HepG2 (cell line): Measurements from ENCODE around the gene ADGRG4. TPM values are rescaled to one million over a fixed set of nuclear protein-coding genes. Genes with fewer than 3 reads are reported as not detected.

Experiments used
- FOXA3 ChIP-seq: IDR thresholded peaks from 2 replicates; pipeline ENCODE4 v1.6.1; 2016; ENCODE audit warnings: missing genetic modification reagents, missing compliant biosample characterization
- HNF4A ChIP-seq: sonication (generic); formaldehyde crosslinking; IDR thresholded peaks from 2 replicates; pipeline ENCODE4 v1.4.0; 2020; ENCODE audit warnings: missing genetic modification reagents
- MIER2 ChIP-seq: IDR thresholded peaks from 2 replicates; pipeline ENCODE4 v1.6.1; 2016; ENCODE audit warnings: missing biosample characterization, missing genetic modification reagents
- NR2F6 ChIP-seq, 2 experiments: IDR thresholded peaks; 2 replicates each; pipeline ENCODE4 v1.6.1; 2016; ENCODE audit warnings: antibody characterized with exemption in 1 of 2, mild to moderate bottlenecking in 1 of 2
- ONECUT2 ChIP-seq: sonication (generic); formaldehyde crosslinking; IDR thresholded peaks from 2 replicates; pipeline ENCODE4 v1.4.0; 2020; ENCODE audit warnings: missing genetic modification reagents
- ZBTB7B ChIP-seq: sonication (generic); formaldehyde crosslinking; IDR thresholded peaks from 2 replicates; pipeline ENCODE4 v1.4.0; 2020; ENCODE audit warnings: missing genetic modification reagents
- ZC3H13 ChIP-seq: sonication (generic); formaldehyde crosslinking; IDR thresholded peaks from 2 replicates; pipeline ENCODE4 v1.8.1; 2023; ENCODE audit warnings: mild to moderate bottlenecking, missing genetic modification reagents, moderate library complexity
- ZNF33A ChIP-seq: sonication (generic); formaldehyde crosslinking; IDR thresholded peaks from 2 replicates; pipeline ENCODE4 v1.5.1; 2020; ENCODE audit warnings: missing genetic modification reagents, mild to moderate bottlenecking, moderate library complexity, borderline replicate concordance
- polyA plus RNA-seq, 8 experiments: library from polyadenylated mRNA; depleted of rRNA in 3 of 8; stranded (reverse) in 7 of 8; unstranded in 1 of 8; fragments of >200 nt; fragmentation: Illumina TruSeq in 4 of 8; extraction: Trizol in 4 of 8; gene quantifications; 2 replicates each; pipeline versions ENCODE4 v1.2.1 to v1.2.3, GENCODE V29; 2011 to 2016; ENCODE audit warnings: low read depth in 4 of 8, missing spikeins in 1 of 8, mixed read lengths in 1 of 8; ENCODE audit not compliant: insufficient read depth in 1 of 8
- total RNA-seq, 5 experiments: library from RNA; depleted of rRNA; stranded (reverse); fragments of >200 nt; fragmentation: Illumina TruSeq; extraction: Trizol; gene quantifications; 2 replicates each; pipeline ENCODE4 v1.2.3, GENCODE V29; 2016; ENCODE audit warnings: low read depth in 1 of 5
- TF ChIP-seq, protein P1 (sequence below): sonication (generic); formaldehyde crosslinking; IDR thresholded peaks from 2 replicates; pipeline ENCODE4 v1.5.1; 2020; ENCODE audit warnings: missing genetic modification reagents, mild to moderate bottlenecking, borderline replicate concordance
- TF ChIP-seq, protein P2 (sequence below), 2 experiments: fragments of 450-650 bp in 1 of 2; sonication (generic) in 1 of 2; formaldehyde crosslinking in 1 of 2; IDR thresholded peaks; 2 replicates each; pipeline versions ENCODE4 v1.6.1 to v1.8.0; 2016 to 2022; ENCODE audit warnings: antibody characterized with exemption in 1 of 2, mild to moderate bottlenecking in 1 of 2, missing genetic modification reagents in 1 of 2
- TF ChIP-seq, protein P3 (sequence below): sonication (generic); formaldehyde crosslinking; IDR thresholded peaks from 2 replicates; pipeline ENCODE4 v1.5.0; 2020; ENCODE audit warnings: mild to moderate bottlenecking, missing genetic modification reagents
- TF ChIP-seq, protein P4 (sequence below), 2 experiments: IDR thresholded peaks; 2 replicates each; pipeline ENCODE4 v1.6.1; 2011 to 2012; ENCODE audit warnings: low read length in 2 of 2, borderline replicate concordance in 1 of 2, low read depth in 1 of 2, mild to moderate bottlenecking in 1 of 2, moderate library complexity in 1 of 2

The ADGRG4 gene
- total and polyA plus RNA-seq, 2 of the 13 experiments (the other 11 are each of a cell fraction or from before 2014, with no cell fraction given), result not detected

DNA sequence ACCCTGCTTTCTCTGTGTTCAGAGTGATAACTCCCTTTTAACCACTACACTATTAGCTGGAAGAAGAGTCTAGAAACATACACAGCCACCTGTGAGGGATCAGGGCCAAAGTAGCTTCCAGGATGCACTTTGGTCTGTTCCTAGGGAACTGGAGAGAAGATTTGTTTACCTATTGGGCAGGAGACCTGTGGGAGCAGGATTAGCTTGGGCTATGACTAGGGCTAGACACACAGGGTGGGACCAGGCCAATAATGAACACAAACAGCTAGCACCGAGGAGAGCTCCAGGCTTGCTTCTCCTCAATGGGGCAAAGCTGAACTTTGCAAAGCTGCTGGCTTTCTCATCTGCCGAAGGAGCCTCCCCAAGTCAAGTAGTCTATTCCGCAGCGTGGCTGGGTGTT, 25.2 kb upstream of the ADGRG4 start (continued):
- TF ChIP-seq, protein P1, sequence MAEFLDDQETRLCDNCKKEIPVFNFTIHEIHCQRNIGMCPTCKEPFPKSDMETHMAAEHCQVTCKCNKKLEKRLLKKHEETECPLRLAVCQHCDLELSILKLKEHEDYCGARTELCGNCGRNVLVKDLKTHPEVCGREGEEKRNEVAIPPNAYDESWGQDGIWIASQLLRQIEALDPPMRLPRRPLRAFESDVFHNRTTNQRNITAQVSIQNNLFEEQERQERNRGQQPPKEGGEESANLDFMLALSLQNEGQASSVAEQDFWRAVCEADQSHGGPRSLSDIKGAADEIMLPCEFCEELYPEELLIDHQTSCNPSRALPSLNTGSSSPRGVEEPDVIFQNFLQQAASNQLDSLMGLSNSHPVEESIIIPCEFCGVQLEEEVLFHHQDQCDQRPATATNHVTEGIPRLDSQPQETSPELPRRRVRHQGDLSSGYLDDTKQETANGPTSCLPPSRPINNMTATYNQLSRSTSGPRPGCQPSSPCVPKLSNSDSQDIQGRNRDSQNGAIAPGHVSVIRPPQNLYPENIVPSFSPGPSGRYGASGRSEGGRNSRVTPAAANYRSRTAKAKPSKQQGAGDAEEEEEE (CRISPR knock-in tag), result no peak
- TF ChIP-seq ZC3H13 (CRISPR knock-in tag), result no peak
- TF ChIP-seq, protein P2, sequence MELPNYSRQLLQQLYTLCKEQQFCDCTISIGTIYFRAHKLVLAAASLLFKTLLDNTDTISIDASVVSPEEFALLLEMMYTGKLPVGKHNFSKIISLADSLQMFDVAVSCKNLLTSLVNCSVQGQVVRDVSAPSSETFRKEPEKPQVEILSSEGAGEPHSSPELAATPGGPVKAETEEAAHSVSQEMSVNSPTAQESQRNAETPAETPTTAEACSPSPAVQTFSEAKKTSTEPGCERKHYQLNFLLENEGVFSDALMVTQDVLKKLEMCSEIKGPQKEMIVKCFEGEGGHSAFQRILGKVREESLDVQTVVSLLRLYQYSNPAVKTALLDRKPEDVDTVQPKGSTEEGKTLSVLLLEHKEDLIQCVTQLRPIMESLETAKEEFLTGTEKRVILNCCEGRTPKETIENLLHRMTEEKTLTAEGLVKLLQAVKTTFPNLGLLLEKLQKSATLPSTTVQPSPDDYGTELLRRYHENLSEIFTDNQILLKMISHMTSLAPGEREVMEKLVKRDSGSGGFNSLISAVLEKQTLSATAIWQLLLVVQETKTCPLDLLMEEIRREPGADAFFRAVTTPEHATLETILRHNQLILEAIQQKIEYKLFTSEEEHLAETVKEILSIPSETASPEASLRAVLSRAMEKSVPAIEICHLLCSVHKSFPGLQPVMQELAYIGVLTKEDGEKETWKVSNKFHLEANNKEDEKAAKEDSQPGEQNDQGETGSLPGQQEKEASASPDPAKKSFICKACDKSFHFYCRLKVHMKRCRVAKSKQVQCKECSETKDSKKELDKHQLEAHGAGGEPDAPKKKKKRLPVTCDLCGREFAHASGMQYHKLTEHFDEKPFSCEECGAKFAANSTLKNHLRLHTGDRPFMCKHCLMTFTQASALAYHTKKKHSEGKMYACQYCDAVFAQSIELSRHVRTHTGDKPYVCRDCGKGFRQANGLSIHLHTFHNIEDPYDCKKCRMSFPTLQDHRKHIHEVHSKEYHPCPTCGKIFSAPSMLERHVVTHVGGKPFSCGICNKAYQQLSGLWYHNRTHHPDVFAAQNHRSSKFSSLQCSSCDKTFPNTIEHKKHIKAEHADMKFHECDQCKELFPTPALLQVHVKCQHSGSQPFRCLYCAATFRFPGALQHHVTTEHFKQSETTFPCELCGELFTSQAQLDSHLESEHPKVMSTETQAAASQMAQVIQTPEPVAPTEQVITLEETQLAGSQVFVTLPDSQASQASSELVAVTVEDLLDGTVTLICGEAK (IDR thresholded peaks at IDR 0.05), result no peak
- TF ChIP-seq, protein P2 (CRISPR knock-in tag; IDR thresholded peaks at IDR 0.05), result peak; percentile 20; the same call in 1 of the 2 replicates
- 0 out of 2 replicates have a peak, but pooled peaks have one; percentile 19 for TF ChIP-seq FOXA3 (CRISPR knock-in tag)
- TF ChIP-seq HNF4A (CRISPR knock-in tag), result peak; percentile 56
- no peak for TF ChIP-seq ZBTB7B (CRISPR knock-in tag)
- peak; percentile 90 for TF ChIP-seq MIER2
- TF ChIP-seq, protein P3, sequence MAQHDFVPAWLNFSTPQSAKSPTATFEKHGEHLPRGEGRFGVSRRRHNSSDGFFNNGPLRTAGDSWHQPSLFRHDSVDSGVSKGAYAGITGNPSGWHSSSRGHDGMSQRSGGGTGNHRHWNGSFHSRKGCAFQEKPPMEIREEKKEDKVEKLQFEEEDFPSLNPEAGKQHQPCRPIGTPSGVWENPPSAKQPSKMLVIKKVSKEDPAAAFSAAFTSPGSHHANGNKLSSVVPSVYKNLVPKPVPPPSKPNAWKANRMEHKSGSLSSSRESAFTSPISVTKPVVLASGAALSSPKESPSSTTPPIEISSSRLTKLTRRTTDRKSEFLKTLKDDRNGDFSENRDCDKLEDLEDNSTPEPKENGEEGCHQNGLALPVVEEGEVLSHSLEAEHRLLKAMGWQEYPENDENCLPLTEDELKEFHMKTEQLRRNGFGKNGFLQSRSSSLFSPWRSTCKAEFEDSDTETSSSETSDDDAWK (CRISPR knock-in tag), result no peak
- TF ChIP-seq, protein P4, sequence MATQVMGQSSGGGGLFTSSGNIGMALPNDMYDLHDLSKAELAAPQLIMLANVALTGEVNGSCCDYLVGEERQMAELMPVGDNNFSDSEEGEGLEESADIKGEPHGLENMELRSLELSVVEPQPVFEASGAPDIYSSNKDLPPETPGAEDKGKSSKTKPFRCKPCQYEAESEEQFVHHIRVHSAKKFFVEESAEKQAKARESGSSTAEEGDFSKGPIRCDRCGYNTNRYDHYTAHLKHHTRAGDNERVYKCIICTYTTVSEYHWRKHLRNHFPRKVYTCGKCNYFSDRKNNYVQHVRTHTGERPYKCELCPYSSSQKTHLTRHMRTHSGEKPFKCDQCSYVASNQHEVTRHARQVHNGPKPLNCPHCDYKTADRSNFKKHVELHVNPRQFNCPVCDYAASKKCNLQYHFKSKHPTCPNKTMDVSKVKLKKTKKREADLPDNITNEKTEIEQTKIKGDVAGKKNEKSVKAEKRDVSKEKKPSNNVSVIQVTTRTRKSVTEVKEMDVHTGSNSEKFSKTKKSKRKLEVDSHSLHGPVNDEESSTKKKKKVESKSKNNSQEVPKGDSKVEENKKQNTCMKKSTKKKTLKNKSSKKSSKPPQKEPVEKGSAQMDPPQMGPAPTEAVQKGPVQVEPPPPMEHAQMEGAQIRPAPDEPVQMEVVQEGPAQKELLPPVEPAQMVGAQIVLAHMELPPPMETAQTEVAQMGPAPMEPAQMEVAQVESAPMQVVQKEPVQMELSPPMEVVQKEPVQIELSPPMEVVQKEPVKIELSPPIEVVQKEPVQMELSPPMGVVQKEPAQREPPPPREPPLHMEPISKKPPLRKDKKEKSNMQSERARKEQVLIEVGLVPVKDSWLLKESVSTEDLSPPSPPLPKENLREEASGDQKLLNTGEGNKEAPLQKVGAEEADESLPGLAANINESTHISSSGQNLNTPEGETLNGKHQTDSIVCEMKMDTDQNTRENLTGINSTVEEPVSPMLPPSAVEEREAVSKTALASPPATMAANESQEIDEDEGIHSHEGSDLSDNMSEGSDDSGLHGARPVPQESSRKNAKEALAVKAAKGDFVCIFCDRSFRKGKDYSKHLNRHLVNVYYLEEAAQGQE (IDR thresholded peaks at IDR 0.05; ENCODE audit: borderline replicate concordance in 1 of 2, low read depth in 1 of 2, low read length in 2 of 2), result peak; percentile 5 to 85; a peak in 3 of 4 replicates
- TF ChIP-seq ONECUT2 (CRISPR knock-in tag), result no peak
- TF ChIP-seq ZNF33A, result no peak
- TF ChIP-seq NR2F6 (IDR thresholded peaks at IDR 0.05), result no peak
- no peak for TF ChIP-seq NR2F6 (CRISPR knock-in tag; IDR thresholded peaks at IDR 0.05)
